HFFc6 (cell line): Measurements from ENCODE around the gene AKT1. TPM values are rescaled to one million over a fixed set of nuclear protein-coding genes. Genes with fewer than 3 reads are reported as not detected.

ENCODE experiments used
- DNase-seq: peaks from one replicate; pipeline ENCODE4 v3.0.0-alpha.2; 2018
- H3K27ac Mint-ChIP-seq: 2 replicates; pipeline ENCODE4 v1.8.0; 2020; ENCODE audit warnings: mild to moderate bottlenecking, mixed read lengths
- H3K27me3 Mint-ChIP-seq: 2 replicates; pipeline ENCODE4 v1.8.0; 2021; ENCODE audit warnings: mild to moderate bottlenecking, moderate library complexity, mixed read lengths; ENCODE audit not compliant: insufficient read depth
- H3K36me3 Mint-ChIP-seq: 2 replicates; pipeline ENCODE4 v1.8.0; 2021; ENCODE audit warnings: low read depth, mixed read lengths
- H3K4me1 Mint-ChIP-seq: 2 replicates; pipeline ENCODE4 v1.8.0; 2020; ENCODE audit warnings: low read depth, mixed read lengths
- H3K4me3 Mint-ChIP-seq: 2 replicates; pipeline ENCODE4 v1.8.0; 2020; ENCODE audit warnings: mild to moderate bottlenecking, moderate library complexity, mixed read lengths
- H3K9me3 Mint-ChIP-seq: 2 replicates; pipeline ENCODE4 v1.8.0; 2020; ENCODE audit warnings: mild to moderate bottlenecking, mixed read lengths
- total RNA-seq, 6 experiments: library from RNA; stranded (reverse); fragmentation: NEBNext Ultra II Directional; extraction: Animal tissue kit (Norgen Biotek cat#: 25700); gene quantifications; 2 replicates in 1 of 6; 3 replicates in 5 of 6; pipeline ENCODE4 v1.2.3, GENCODE V29; 2021
- TF ChIP-seq, protein P1 (sequence below): fragments of 200-600 bp; sonication (generic); IDR thresholded peaks from 2 replicates; pipeline ENCODE4 v1.5.0; 2021; ENCODE audit warnings: antibody characterized with exemption, mild to moderate bottlenecking

Gene AKT1
- total RNA-seq, 6 experiments from 2014 or later = 164 to 191 (median 173) TPM

DNA sequence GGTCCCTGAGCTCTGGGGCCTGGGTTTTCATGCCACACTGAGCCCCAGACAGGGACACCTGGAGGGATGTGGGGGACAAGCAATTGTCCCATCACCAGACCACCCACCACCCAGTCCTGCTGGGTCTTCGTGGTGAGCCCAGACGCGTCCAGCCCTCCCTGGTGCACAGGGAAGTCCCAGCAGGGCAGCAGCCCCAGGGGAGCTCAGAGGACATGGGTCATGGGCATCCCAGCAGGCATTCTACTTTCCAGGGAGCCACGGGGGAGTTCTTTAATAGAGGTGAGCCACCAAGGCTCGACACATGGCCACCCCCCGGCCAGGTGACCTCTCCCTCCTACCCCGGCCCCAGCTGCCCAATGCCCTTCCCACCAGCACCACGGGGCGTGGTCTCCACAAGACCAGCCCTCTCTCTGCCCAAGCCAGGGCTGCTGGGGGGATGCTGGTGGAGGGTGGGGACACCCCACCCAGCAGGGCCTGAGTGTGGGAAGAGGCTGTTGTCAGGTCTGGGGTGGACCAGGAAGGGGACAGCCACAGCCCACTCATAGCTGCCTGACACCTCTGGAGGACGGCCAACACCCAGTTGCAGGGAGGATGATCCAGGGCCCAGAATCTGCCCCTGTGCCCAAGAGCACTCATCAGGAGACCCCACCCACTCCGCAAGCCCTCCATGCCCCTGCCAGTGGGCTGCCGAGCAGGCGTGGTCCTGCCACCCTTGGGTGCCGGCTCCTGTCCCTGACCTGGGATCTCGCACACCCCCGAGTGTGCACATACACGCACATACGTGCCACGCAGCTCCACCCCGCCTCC is 14.1 kb downstream of the AKT1 start:
- DNase-seq = no peak
- Mint-ChIP-seq H3K27me3 (peaks cover under 1% of the 10 kb centered on the region; the same call in 1 of the 2 replicates), H3K9me3 (no peaks in the 10 kb centered on the region), H3K4me1 (no peaks in the 10 kb centered on the region), H3K27ac (no peak overlapping the region), H3K4me3 (no peak overlapping the region), H3K36me3 (no peaks in the 10 kb centered on the region)
- TF ChIP-seq, protein P1, sequence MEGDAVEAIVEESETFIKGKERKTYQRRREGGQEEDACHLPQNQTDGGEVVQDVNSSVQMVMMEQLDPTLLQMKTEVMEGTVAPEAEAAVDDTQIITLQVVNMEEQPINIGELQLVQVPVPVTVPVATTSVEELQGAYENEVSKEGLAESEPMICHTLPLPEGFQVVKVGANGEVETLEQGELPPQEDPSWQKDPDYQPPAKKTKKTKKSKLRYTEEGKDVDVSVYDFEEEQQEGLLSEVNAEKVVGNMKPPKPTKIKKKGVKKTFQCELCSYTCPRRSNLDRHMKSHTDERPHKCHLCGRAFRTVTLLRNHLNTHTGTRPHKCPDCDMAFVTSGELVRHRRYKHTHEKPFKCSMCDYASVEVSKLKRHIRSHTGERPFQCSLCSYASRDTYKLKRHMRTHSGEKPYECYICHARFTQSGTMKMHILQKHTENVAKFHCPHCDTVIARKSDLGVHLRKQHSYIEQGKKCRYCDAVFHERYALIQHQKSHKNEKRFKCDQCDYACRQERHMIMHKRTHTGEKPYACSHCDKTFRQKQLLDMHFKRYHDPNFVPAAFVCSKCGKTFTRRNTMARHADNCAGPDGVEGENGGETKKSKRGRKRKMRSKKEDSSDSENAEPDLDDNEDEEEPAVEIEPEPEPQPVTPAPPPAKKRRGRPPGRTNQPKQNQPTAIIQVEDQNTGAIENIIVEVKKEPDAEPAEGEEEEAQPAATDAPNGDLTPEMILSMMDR = no peak

DNA sequence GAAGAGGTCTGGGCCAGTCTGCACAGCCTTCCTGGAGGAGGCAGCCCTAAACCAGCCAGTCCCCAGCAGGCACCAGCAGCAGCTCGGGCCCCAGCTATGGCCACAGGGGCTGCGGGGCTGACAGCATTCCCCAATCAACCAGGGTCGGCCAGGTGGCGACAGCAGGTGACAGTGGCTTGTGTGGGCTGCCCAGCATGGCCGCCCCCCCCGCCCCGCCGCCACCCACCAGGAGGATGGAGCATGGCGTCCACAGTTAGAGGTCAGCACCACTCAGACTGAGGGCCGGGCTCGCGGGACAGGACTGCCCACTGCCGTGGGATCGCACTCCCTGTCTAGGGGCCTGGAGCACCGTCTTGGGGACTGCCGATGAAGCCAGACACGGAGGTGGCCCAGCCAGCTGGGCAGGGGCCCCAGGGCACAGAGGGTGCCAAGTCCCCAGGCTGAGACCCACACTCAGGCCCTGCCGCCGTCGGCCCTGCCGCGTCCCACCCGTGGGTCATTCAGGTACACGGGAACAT is 15.0 kb downstream of the AKT1 start:
- H3K27me3 Mint-ChIP-seq = peaks cover 2% of the 10 kb centered on the region; the same call in 1 of the 2 replicates
- H3K36me3 Mint-ChIP-seq = no peaks in the 10 kb centered on the region
- H3K4me3 Mint-ChIP-seq = no peak overlapping the region
- H3K27ac Mint-ChIP-seq = no peak overlapping the region
- no peak for DNase-seq
- TF ChIP-seq, protein P1 = no peak
- H3K4me1 Mint-ChIP-seq = no peaks in the 10 kb centered on the region
- H3K9me3 Mint-ChIP-seq = no peaks in the 10 kb centered on the region

DNA sequence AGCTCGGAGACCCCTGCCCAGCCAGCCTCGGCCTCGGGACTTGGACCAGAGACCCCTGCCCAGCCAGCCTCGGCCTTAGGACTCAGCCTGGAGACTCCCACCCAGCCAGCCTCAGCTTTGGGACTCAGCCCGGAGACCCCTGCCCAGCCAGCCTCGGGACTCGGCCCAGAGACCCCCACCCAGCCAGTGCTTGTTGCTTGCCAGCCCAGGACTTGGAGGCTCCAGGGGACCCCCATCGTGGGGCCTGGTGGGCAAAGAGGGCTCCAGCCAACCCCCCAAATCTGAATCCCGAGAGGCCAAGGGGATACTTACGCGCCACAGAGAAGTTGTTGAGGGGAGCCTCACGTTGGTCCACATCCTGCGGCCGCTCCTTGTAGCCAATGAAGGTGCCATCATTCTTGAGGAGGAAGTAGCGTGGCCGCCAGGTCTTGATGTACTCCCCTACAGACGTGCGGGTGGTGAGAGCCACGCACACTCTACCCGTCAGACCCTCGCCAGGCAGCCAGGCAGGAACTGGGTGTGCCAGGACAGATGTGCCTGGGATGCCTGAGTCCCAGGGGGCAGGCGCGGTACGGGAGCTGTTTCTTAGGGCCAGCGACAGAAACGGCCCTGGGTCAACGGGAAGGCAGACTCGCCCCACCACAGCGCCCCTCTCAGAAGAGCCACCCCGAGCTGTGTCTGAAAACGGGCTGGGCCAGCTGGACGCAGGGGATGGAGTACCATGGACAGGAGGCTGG is 15.6 kb downstream of the AKT1 start:
- DNase-seq = no peak
- H3K36me3 Mint-ChIP-seq = no peaks in the 10 kb centered on the region
- H3K27me3 Mint-ChIP-seq = peaks cover 2% of the 10 kb centered on the region; the same call in 1 of the 2 replicates
- TF ChIP-seq, protein P1 = no peak
- no peaks in the 10 kb centered on the region for H3K9me3 Mint-ChIP-seq
- no peaks in the 10 kb centered on the region for H3K4me1 Mint-ChIP-seq
- no peak overlapping the region for H3K27ac Mint-ChIP-seq
- H3K4me3 Mint-ChIP-seq = no peak overlapping the region

DNA sequence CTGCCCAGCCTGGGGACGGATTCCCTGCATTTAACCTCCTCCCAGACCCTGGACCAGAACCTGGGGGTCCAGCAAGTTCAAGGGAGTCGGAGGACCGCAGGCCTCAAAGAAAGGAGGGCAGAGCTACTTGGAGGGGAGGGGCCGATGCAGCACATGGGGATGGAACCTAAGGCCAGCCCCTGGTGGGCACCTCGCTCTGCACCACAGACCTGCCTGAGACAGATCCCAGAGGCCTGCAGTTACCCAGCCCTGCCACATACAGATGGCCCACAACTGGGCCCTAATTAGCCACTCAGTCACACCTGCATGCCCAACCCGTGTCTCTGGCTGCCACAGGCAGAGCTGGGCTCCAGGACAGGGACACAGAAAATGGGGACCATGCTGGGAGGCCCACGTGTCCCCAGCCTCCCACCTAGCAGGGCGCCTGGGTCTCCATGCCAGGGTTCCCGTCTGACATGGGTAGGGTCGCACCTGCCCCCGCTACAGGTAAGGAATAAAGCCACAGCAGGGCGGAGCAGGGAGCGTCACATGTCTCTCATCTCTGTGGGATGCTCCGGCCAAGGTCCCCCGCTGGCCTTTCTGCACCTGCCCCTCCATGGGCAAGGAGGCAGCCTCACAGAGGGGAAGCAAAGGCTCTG is 16.7 kb downstream of the AKT1 start:
- DNase-seq = no peak
- Mint-ChIP-seq H3K27me3 (peaks cover 5% of the 10 kb centered on the region), H3K4me1 (no peaks in the 10 kb centered on the region), H3K9me3 (no peaks in the 10 kb centered on the region), H3K27ac (no peak overlapping the region), H3K36me3 (no peaks in the 10 kb centered on the region), H3K4me3 (no peak overlapping the region)
- TF ChIP-seq, protein P1 = no peak

DNA sequence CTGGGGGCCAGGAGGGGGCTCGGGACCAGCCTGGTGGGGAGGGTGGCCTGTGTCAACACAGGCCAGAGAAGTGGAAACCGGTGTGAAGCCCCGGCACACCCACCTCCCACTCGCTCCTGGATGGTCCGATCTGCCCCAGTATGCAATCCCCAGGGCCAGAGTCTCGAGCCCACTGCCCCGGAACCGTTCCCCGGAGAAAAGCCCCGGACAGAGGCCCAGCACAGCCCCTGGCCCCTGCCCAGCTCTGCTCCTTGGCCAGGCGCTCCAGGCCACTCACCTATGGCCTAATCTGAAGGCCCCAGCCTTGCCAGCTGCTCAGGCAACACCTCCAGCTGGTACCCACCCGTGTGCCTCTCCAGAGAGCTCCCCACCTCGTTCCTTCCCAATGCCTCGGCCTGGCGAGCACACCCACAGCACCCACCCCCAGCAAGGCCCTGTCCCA is 17.7 kb downstream of the AKT1 start:
- H3K36me3 Mint-ChIP-seq = no peaks in the 10 kb centered on the region
- TF ChIP-seq, protein P1 = no peak; the same call in 1 of the 2 replicates
- H3K4me3 Mint-ChIP-seq = no peak overlapping the region

More for the DNA sequence above, 17.7 kb downstream of the AKT1 start:
- no peak for DNase-seq
- H3K27ac Mint-ChIP-seq = no peak overlapping the region
- H3K27me3 Mint-ChIP-seq = peaks cover 6% of the 10 kb centered on the region
- no peaks in the 10 kb centered on the region for H3K4me1 Mint-ChIP-seq
- no peaks in the 10 kb centered on the region for H3K9me3 Mint-ChIP-seq
